Suprapubic skin (tissue), 3 donors: ENCODE measurements around the gene PSMC3.

Experiments
- EP300 ChIP-seq: sonication (generic); formaldehyde crosslinking; IDR thresholded peaks from one replicate; pipeline ENCODE4 v1.6.1; 2017; ENCODE audit warnings: antibody characterized with exemption
- POLR2A ChIP-seq, 2 donors: fragments of 450-650 bp; IDR thresholded peaks; one replicate each; pipeline ENCODE4 v1.6.1; 2017; ENCODE audit warnings: antibody characterized with exemption in 2 of 2, mild to moderate bottlenecking in 2 of 2, moderate library complexity in 2 of 2
- TF ChIP-seq, protein P1 (sequence below), 2 donors: fragments of 200-600 bp in 1 of 2; fragments of 450-650 bp in 1 of 2; sonication (generic) in 1 of 2; IDR thresholded peaks; one replicate each; pipeline ENCODE4 v1.5.1; 2016 to 2019; ENCODE audit warnings: antibody characterized with exemption in 2 of 2, mild to moderate bottlenecking in 1 of 2, moderate library complexity in 1 of 2

DNA sequence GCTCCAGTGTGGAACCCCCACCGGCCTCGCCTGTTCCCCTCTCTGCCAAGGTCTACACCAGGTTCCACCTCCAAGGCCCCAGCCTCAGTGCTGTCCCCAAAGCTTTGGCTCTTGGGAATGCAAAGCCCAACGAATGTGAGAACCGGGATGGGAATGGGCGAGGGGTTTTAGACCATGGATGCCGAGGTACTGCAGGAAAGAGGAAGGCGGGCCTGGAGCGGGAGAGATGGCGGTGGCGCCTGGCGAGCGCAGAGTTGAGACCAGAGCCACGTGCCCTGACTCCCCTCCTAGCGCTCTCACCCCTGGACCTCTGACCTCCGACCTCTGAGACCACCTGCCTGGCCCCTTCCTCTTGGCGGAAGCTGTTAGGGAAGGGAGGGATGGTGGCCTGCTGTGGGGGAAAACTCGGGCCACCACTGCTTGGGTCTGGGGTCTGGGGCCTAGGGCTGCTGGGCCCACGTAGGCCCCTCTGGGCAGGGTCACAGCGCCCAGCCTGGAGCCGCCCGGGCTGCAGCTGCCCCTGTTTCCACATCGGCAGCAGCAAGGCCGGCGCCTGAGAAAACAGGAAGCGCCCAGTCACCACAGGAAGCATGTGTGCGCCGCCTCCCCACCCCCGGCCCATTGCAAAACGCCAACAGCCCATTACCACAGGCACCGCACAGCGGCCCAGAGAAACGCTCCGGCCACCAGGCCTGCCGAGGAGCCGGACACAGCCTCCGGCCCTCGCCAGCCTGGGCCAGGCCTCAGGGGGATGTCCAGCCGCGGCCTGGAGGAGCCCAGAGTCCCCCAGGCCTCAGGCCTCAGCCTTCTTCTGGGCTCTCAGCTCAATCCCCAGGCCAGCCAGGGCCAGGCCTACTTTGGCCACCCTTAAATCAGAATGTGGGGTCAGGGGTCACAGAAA is 31.7 kb downstream of the PSMC3 start:
- TF ChIP-seq, protein P1, sequence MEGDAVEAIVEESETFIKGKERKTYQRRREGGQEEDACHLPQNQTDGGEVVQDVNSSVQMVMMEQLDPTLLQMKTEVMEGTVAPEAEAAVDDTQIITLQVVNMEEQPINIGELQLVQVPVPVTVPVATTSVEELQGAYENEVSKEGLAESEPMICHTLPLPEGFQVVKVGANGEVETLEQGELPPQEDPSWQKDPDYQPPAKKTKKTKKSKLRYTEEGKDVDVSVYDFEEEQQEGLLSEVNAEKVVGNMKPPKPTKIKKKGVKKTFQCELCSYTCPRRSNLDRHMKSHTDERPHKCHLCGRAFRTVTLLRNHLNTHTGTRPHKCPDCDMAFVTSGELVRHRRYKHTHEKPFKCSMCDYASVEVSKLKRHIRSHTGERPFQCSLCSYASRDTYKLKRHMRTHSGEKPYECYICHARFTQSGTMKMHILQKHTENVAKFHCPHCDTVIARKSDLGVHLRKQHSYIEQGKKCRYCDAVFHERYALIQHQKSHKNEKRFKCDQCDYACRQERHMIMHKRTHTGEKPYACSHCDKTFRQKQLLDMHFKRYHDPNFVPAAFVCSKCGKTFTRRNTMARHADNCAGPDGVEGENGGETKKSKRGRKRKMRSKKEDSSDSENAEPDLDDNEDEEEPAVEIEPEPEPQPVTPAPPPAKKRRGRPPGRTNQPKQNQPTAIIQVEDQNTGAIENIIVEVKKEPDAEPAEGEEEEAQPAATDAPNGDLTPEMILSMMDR (IDR thresholded peaks at IDR 0.05) = no peak
- TF ChIP-seq EP300 (no peak), POLR2A (IDR thresholded peaks at IDR 0.05) (no peak)
